WERI-Rb-1 (cell line): Measurements from ENCODE around the gene ASB10.

Source experiments
- DNase-seq: peaks from one replicate; pipeline ENCODE4 v3.0.0-alpha.2; 2020
- H3K27ac ChIP-seq: fragments of 250-450 bp; sonication (Bioruptor Pico); 2 replicates; pipeline ENCODE4 v1.5.1; 2020; ENCODE audit warnings: mild to moderate bottlenecking, moderate library complexity
- H3K27me3 ChIP-seq: fragments of 250-450 bp; sonication (Bioruptor Pico); 2 replicates; pipeline ENCODE4 v1.5.1; 2021; ENCODE audit warnings: mild to moderate bottlenecking, low read depth, moderate library complexity; ENCODE audit not compliant: insufficient read depth, severe bottlenecking
- H3K36me3 ChIP-seq: fragments of 250-450 bp; sonication (Bioruptor Pico); 2 replicates; pipeline ENCODE4 v1.5.1; 2020; ENCODE audit warnings: mild to moderate bottlenecking, moderate library complexity
- H3K4me3 ChIP-seq: 2 replicates; pipeline ENCODE4 v1.5.1; 2011; ENCODE audit warnings: low read depth, mild to moderate bottlenecking, control low read depth, low read length
- H3K9me3 ChIP-seq: fragments of 250-450 bp; sonication (Bioruptor Pico); 2 replicates; pipeline ENCODE4 v1.5.1; 2021; ENCODE audit warnings: mild to moderate bottlenecking, moderate library complexity; ENCODE audit not compliant: severe bottlenecking
- CTCF ChIP-seq: IDR thresholded peaks from 2 replicates; pipeline ENCODE4 v1.5.1; 2011; ENCODE audit warnings: low read depth, mild to moderate bottlenecking, control low read depth, inconsistent platforms, low read length

ASB10 gene

DNA sequence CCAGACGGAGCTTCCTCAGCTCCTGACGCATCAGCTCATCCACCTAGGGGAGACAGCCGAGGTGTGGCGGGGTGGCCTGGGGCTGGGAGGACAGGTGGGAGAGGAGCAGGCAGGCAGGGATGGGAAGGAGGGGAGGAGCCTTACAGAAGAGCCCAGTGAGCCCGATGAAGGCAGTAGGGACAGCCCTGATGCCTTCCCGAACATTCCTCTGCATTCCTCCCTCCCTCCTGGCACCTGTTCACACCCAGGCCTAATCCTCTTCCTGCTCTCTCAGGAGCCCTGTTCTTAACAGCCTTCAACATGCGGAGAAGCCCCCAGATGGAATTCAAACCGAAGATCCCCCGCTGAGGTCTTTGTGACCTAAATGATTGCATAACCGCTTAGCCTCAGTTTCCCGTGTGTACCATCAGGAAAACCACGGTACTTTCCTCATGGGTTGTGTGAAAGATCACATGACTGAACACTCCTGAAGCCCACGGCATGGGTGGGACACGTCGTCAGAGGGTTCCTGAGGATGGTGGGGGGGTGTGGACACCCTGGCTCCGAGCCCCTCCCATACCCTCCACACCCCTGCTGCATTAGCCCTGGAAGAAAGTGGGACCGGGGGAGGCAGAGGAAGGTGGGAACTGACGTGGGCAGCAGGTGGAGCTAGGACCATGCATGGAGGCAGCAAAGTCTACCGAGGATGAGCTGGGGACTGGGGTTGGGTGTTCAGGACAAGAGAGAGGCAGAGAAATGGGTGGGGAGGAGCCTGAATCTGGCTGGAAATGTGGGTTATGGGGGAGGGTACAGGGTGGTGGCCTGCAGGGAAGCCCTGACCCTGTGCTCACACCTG is 8.8 kb upstream of the ASB10 start:
- no peak overlapping the region for H3K27ac ChIP-seq
- no peaks in the 10 kb centered on the region for H3K9me3 ChIP-seq
- no peaks in the 10 kb centered on the region for H3K27me3 ChIP-seq
- no peak overlapping the region for H3K4me3 ChIP-seq
- peak; percentile 32 for TF ChIP-seq CTCF
- DNase-seq, result no peak
- H3K36me3 ChIP-seq, result no peaks in the 10 kb centered on the region

GRCh38 chr7:151194188-151194587 is 7.1 kb upstream of the ASB10 start:
- Histone ChIP-seq H3K36me3 (no peaks in the 10 kb centered on the region), H3K9me3 (no peaks in the 10 kb centered on the region), H3K4me3 (no peak overlapping the region), H3K27ac (no peak overlapping the region), H3K27me3 (no peaks in the 10 kb centered on the region)
- TF ChIP-seq CTCF, result no peak
- no peak for DNase-seq

- no peak overlapping the region for H3K27ac ChIP-seq
- no peaks in the 10 kb centered on the region for H3K9me3 ChIP-seq
- no peak overlapping the region for H3K4me3 ChIP-seq
- H3K27me3 ChIP-seq, result no peaks in the 10 kb centered on the region
- no peak for TF ChIP-seq CTCF
- peak; percentile 19 for DNase-seq
- no peaks in the 10 kb centered on the region for H3K36me3 ChIP-seq
Measured at GRCh38 chr7:151193203-151193978, 6.3 kb upstream of the ASB10 start.

DNA sequence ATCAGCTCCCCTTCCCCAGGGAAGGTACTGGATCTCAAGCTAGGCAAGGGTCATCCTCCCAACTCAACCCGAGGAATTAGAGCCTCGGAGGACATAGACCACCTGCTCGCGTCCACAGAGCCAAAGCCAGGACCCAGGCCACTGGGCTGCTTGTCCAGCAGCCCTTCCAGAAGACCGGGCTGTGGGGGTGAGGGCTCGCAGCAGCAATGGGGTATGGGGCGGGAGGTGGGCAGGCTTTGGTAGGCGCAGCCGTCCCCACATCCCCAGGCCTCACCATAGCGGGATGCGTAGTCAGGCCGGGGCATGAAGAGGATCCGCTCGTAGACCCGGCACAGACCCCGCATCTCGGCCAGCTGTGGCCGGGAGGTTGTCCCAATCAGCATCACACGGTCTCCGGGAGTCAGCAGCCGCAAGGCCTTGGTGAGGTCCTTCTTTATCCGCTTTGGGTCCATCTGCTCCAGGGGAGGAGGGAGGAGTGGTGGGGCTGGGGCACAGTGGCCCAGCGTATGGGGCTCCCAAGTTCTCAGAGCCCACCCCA is 5.0 kb upstream of the ASB10 start:
- TF ChIP-seq CTCF, result no peak
- no peak for DNase-seq
- Histone ChIP-seq H3K36me3 (no peaks in the 10 kb centered on the region), H3K27me3 (no peaks in the 10 kb centered on the region), H3K27ac (no peak overlapping the region), H3K4me3 (no peak overlapping the region), H3K9me3 (no peaks in the 10 kb centered on the region)

DNA sequence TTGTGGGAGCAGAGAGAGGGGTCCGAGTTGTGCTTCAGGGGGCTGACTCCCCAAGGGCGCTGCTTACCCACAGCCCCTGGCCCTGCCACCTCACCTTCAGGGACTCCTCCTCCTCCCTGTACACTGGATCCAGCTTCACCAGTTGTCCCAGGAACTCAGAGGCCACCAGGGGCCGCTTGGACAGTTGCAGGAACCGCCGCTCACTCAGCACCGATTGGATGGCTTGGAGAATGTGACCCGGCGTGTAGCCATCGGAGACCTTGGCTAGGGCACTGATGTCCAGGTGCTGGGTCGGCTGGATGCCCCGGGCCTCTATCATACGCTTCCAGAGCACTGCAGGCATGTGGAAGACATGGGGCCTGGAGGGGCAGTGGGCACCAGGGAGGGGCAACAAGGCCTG is 4.5 kb upstream of the ASB10 start:
- Histone ChIP-seq H3K4me3 (no peak overlapping the region), H3K27ac (no peak overlapping the region), H3K27me3 (no peaks in the 10 kb centered on the region), H3K9me3 (no peaks in the 10 kb centered on the region), H3K36me3 (no peaks in the 10 kb centered on the region)
- DNase-seq, result no peak
- TF ChIP-seq CTCF, result no peak
